SKM-1 treated with dmso at 0.1 percent for 144 hours (cell line): ENCODE data around the gene VSIR.
A peak's percentile ranks its signal among the peaks of the same experiment; 100 is the strongest.

ENCODE experiments used
- DNase-seq: peaks from one replicate; lab custom pipeline; 2025; ENCODE audit not compliant: unreplicated experiment; lab: John Stamatoyannopoulos, UW

VSIR gene

GRCh38 chr10:71807557-71808510, 34.5 kb upstream of the VSIR start:
- DNase-seq, result no peak

GRCh38 chr10:71806704-71807556, 33.6 kb upstream of the VSIR start:
- no peak for DNase-seq

DNA sequence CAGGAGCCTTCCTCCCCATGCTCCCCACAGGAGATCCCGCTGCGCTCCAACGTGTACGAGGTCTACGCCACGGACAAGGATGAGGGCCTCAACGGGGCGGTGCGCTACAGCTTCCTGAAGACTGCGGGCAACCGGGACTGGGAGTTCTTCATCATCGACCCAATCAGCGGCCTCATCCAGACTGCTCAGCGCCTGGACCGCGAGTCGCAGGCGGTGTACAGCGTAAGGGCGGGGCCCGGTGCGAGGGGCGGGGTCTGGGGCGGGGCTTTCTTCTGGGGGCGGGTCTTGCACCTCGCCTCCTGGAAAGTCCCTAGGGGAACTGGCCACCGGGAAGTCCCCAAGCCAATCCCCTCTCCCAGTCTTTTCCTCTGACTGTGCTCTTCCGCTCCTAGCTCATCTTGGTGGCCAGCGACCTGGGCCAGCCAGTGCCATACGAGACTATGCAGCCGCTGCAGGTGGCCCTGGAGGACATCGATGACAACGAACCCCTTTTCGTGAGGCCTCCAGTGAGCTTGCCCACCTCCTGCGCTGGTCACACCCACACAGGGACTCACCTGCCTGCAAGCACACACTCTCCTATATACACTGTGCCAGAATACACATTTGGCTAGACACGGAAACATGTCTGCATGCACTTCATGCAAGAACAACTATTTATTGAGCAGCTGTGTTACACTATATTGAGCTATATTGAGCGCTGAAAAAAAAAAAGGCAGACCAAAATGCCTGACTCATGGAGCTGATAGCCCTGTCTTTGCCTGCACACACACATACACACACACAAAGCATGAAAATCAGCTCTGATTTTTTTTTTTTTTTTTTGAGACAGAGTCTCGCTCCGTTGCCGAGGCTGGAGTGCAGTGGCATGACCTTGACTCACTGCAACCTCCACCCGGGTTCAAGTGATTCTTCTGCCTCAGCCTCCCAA, 32.7 kb upstream of the VSIR start:
- DNase-seq, result no peak

GRCh38 chr10:71804077-71804476, 30.8 kb upstream of the VSIR start:
- DNase-seq, result peak; percentile 73

DNA sequence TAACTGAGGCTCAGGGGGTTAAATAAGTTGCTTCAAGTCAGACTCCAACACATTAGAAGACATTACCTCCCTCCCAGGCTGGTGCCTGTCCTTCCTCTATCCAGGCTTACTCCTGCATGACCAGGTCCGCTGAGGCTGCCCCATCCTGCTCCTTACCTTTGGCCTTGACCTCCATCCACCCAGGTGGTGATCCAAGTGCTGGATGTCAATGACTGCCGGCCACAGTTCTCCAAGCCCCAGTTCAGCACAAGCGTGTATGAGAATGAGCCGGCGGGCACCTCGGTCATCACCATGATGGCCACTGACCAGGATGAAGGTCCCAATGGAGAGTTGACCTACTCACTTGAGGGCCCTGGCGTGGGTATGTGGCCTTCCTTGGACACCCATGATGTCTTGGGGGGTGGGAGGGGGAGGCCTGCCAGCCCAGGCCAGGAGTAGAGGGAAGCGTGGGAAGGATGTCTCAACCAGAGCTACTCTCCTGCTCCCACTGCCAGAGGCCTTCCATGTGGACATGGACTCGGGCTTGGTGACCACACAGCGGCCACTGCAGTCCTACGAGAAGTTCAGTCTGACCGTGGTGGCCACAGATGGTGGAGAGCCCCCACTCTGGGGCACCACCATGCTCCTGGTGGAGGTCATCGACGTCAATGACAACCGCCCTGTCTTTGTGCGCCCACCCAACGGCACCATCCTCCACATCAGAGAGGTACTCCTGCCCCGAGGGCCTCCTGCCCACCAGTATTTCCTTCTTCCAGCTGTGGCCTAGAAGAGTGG, 29.6 kb upstream of the VSIR start:
- DNase-seq, result no peak

DNA sequence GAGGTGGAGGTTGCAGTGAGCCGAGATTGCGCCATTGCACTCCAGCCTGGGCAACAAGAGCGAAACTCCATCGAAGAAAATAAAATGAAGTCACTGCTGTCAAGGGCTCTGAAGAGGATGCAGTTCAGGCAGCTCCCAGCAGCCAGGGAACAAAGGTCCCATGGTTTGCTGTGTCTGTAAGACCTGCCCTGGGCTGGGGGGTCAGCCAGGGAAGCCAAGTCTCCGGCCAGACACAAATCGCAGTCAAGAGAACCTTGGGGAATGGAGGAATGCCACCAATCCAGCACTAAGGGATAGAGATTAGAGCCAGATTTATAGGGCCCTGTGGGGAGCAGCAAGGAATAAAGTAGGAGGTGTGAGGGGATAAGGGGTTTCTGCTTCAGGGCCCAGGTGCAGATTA, 28.9 kb upstream of the VSIR start:
- no peak for DNase-seq

DNA sequence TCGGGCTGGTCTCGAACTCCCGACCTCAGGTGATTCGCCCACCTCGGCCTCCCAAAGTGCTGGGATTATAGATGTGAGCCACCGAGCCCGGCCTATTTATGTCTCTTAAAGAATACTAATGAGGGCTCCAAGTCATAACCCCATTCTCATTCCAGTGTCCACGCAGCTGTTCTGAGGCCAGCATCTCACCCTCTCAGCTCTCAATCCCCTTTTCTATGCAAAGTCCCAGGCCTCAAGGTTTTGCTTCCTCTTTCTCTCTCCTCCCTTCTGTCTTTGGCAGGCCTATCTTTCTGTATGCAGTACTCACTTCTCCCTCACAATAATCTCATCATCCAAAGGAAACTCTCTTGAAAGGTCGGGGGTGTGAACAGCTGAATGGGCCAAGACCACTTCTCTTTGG, 28.0 kb upstream of the VSIR start:
- DNase-seq, result peak; percentile 67

GRCh38 chr10:71799608-71800453, 26.5 kb upstream of the VSIR start:
- no peak for DNase-seq

DNA sequence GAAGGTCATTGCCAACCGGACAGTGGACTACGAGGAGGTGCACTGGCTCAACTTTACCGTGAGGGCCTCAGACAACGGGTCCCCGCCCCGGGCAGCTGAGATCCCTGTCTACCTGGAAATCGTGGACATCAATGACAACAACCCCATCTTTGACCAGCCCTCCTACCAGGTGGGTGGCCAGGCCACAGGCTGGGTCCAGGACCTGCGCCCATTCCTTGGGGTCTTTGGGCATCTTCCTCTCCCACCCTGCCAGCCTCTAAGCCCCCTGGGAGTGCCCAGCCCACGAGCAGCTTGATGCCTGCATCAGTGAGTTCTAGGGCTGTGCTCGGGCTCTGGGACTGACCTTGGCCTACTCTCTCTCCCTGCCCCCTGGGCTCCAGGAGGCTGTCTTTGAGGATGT, 25.8 kb upstream of the VSIR start:
- DNase-seq, result no peak

GRCh38 chr10:71798308-71798624, 24.9 kb upstream of the VSIR start:
- DNase-seq, result no peak

DNA sequence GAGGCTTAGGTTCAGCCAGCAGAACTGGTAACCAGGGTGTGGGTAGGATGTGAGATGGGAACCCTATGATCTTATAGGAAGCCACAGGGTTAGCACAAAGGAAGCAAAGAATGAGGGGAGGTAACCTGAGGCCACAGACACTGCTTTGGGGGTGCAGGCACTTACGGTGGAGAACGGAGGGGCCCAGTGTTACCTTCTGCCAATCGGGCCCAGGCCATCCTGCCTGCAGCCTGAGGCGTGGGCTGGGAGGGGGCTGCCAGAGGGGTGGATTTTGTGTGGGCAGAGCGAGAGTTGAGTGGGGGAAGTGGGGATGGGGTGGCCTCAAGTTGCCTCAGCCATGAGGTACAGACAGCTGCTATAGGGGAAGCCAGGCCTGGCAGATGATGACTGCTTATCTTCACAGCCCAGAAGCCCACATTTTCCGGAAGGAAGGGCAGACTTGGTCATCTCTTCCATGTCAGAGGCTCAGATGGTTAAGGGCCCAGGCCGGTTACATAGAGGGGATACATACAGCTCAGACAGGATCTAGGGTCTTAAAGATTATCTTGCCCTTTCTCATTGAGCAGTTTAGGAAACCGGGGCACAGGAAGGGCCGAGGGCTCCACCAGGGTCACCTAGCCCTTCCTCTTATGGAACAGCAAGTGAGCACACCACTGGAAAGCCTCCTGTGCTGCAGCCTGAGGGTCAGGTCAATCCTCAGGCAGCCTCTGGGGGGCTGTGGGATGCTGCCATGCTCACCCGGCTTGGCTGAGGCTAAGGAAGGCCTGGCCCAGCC, 24.4 kb upstream of the VSIR start:
- DNase-seq, result peak; percentile 91

DNA sequence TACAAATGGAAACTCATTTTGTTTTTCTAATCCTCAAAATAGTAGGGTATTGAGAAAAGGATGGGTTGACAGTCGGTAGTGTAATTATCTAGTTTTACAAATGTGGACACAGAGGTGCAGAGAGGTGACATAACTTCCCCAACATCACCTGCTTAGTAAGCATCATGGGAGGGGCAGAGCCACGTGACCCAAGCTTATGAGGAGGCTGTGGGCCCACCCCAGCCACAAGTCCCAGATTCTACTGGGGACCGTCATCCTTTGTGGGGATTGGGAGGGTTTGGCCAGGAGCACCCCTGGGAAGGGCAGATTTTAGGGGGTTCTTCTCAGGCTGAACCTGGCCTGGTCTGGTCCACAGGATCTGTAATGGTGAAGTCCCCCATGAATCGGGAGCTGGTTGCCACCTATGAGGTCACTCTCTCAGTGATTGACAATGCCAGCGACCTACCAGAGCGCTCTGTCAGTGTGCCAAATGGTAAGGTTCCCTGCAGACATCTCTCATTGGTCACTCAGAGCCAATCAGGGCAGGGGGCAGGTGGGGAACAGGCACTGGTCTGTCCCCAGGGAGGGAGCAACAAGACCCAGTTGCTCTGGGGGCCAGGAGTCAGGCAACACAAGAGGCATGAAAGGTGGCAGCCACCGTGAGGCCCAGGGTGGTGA, 23.6 kb upstream of the VSIR start:
- DNase-seq, result no peak

- no peak for DNase-seq
These were observed 21.9 kb upstream of the VSIR start for GRCh38 chr10:71795248-71795647.

DNA sequence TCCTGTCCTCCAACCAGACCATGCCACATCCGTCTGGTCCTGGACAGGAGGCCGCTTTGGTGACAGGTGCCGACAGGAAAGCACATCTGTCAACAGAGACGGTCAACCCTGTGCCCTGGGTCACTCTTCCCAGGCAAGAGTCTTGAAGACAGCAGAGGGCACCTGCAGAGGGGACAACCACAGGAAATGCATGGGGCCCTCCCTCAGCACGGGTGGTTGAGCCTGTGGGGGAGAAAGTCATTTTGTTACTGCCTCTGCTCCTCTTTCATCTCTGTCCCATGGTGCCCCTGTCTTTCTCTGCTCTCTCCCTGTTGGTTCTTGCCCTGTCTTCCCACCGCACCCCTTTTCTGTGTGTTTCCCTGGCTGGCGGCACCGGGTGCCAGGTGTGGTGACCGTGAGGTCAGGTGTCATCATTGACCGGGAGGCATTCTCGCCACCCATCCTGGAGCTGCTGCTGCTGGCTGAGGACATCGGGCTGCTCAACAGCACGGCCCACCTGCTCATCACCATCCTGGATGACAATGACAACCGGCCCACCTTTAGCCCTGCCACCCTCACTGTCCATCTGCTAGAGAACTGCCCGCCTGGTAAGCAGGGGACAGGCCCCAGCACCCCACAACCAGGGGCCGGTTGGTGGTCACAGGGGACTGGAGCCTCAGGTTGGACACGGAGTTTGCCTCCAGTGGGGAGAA, 17.6 kb upstream of the VSIR start:
- DNase-seq, result no peak

DNA sequence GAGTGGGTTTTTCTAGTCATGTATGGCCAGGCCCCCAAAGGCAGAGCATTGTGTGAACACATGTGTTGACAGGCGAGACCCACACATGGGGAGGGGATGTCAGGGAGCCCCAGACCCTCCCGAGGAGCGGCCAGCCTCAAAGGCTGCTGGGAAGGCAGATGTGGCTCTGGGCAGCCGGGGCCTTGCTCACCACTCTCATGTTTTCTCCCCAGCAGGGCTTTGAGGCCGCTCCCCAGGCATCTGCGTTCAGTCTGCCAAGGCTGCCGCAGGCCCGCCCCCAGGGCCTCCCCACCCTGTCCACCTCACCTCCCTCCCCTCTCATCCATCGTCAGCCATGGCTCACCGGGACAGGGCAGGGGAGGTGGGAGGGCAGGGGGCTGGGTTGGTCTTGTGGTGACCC, 16.6 kb upstream of the VSIR start:
- DNase-seq, result no peak

- DNase-seq, result no peak
These were observed 15.6 kb upstream of the VSIR start for GRCh38 chr10:71788954-71789353.

- DNase-seq, result no peak
These were observed 11.5 kb upstream of the VSIR start for GRCh38 chr10:71784679-71785272.
